DND-41 (cell line): ENCODE measurements around the gene CPED1.

Source experiments
- EZH2 ChIP-seq: IDR thresholded peaks from 3 replicates; pipeline ENCODE4 v1.6.1; 2012; ENCODE audit warnings: borderline replicate concordance, low read depth, mild to moderate bottlenecking, moderate library complexity, low read length, inconsistent platforms; ENCODE audit not compliant: severe bottlenecking
- TF ChIP-seq, protein P1 (sequence below): IDR thresholded peaks from 2 replicates; pipeline ENCODE4 v1.5.1; 2012; ENCODE audit warnings: borderline replicate concordance, low read length, moderate library complexity, mild to moderate bottlenecking; ENCODE audit not compliant: poor library complexity, severe bottlenecking; ENCODE audit errors: extremely low read depth

GRCh38 chr7:121294448-121294992 lies 306.0 kb downstream of the CPED1 start:
- TF ChIP-seq, protein P1, sequence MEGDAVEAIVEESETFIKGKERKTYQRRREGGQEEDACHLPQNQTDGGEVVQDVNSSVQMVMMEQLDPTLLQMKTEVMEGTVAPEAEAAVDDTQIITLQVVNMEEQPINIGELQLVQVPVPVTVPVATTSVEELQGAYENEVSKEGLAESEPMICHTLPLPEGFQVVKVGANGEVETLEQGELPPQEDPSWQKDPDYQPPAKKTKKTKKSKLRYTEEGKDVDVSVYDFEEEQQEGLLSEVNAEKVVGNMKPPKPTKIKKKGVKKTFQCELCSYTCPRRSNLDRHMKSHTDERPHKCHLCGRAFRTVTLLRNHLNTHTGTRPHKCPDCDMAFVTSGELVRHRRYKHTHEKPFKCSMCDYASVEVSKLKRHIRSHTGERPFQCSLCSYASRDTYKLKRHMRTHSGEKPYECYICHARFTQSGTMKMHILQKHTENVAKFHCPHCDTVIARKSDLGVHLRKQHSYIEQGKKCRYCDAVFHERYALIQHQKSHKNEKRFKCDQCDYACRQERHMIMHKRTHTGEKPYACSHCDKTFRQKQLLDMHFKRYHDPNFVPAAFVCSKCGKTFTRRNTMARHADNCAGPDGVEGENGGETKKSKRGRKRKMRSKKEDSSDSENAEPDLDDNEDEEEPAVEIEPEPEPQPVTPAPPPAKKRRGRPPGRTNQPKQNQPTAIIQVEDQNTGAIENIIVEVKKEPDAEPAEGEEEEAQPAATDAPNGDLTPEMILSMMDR: no peak
- no peak for TF ChIP-seq EZH2
